Endodermal cell (in vitro differentiated cells): Measurements from ENCODE around the gene CLN3. TPM values are rescaled to one million over a fixed set of nuclear protein-coding genes. Genes with fewer than 3 reads are reported as not detected.

Experiments
- DNase-seq: peaks from one replicate; pipeline ENCODE4 v3.0.0-alpha.2; 2017
- H3K27ac ChIP-seq: 2 replicates; pipeline ENCODE4 v1.5.1; 2013; ENCODE audit warnings: mild to moderate bottlenecking, low read depth, low read length, moderate library complexity
- H3K27me3 ChIP-seq: 2 replicates; pipeline ENCODE4 v1.6.1; 2013; ENCODE audit warnings: mild to moderate bottlenecking, low read length, moderate library complexity; ENCODE audit not compliant: insufficient read depth, control insufficient read depth, poor library complexity, severe bottlenecking
- H3K36me3 ChIP-seq: 2 replicates; pipeline ENCODE4 v1.7.0; 2013; ENCODE audit warnings: mild to moderate bottlenecking, low read length, moderate library complexity; ENCODE audit not compliant: control insufficient read depth, insufficient read depth
- H3K4me1 ChIP-seq: one replicate; pipeline ENCODE4 v1.7.0; 2013; ENCODE audit warnings: low read length; ENCODE audit not compliant: control insufficient read depth, insufficient read depth
- H3K4me3 ChIP-seq: 2 replicates; pipeline ENCODE4 v1.5.1; 2013; ENCODE audit warnings: mild to moderate bottlenecking, low read length, moderate library complexity
- H3K9ac ChIP-seq: 2 replicates; pipeline ENCODE4 v1.6.1; 2013; ENCODE audit warnings: mild to moderate bottlenecking, low read length, moderate library complexity; ENCODE audit not compliant: poor library complexity, severe bottlenecking; ENCODE audit errors: extremely low read depth
- H3K9me3 ChIP-seq: 2 replicates; pipeline ENCODE4 v1.6.1; 2013; ENCODE audit warnings: mild to moderate bottlenecking, low read length, moderate library complexity; ENCODE audit not compliant: control insufficient read depth
- H3K27ac Mint-ChIP-seq: 2 replicates; pipeline ENCODE4 v1.8.0; 2020; ENCODE audit warnings: mixed read lengths
- H3K27me3 Mint-ChIP-seq: 2 replicates; pipeline ENCODE4 v1.8.0; 2021; ENCODE audit warnings: mild to moderate bottlenecking, mixed read lengths; ENCODE audit not compliant: insufficient read depth
- H3K36me3 Mint-ChIP-seq: 2 replicates; pipeline ENCODE4 v1.8.0; 2020; ENCODE audit warnings: low read depth, mixed read lengths
- H3K4me1 Mint-ChIP-seq: 2 replicates; pipeline ENCODE4 v1.8.0; 2020; ENCODE audit warnings: mixed read lengths
- H3K4me3 Mint-ChIP-seq: 2 replicates; pipeline ENCODE4 v1.8.0; 2020; ENCODE audit warnings: mild to moderate bottlenecking, moderate library complexity, mixed read lengths
- H3K9me3 Mint-ChIP-seq: 2 replicates; pipeline ENCODE4 v1.8.0; 2020; ENCODE audit warnings: mild to moderate bottlenecking, mixed read lengths
- CTCF ChIP-seq: fragments of 200-600 bp; sonication (generic); conservative IDR thresholded peaks from 2 replicates; pipeline ENCODE4 v1.5.0; 2021; ENCODE audit warnings: antibody characterized with exemption, mild to moderate bottlenecking
- WGBS, 2 experiments: methylation state at CpG; one replicate each; pipeline versions ENCODE4 v1.1.5 to v1.1.7; 2013; ENCODE audit warnings: missing lambda C conversion rate in 2 of 2, mixed read lengths in 1 of 2; ENCODE audit not compliant: insufficient coverage in 1 of 2, insufficient read length in 1 of 2; 5-methylcytosine and 5-hydroxymethylcytosine counted together
- total RNA-seq, 2 donors: library from RNA; stranded (reverse); fragmentation: NEBNext Ultra II Directional in 1 of 2; extraction: Animal tissue kit (Norgen Biotek cat#: 25700) in 1 of 2; gene quantifications; 2 replicates in 1 of 2; 3 replicates in 1 of 2; pipeline ENCODE4 v1.2.1, GENCODE V29; 2021

Gene CLN3
- total RNA-seq, 2 donors from 2014 or later, result 29.9 to 30.2 TPM

DNA sequence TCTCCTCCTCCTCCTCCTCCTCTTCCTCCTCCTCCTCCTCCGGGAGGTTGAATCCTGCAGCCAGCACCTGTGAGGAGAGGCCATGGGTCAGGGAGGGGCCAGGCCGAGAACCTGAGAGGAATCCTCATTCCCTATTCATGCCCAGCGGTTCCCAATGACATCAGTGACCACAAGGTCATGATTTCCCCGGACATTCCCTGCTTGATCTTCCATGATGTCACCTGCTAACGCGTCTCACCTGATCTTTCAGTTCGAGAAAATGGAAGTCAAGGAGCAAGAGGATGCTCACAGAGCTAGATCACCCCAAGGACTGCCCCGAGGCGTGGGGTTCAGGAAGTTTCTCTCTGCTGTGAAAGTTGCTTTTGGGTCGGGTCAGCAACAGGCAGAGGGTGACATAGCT is 8.0 kb upstream of the CLN3 start:
- Histone ChIP-seq H3K4me3 (no peak overlapping the region), H3K27me3 (no peaks in the 10 kb centered on the region), H3K9me3 (no peaks in the 10 kb centered on the region), H3K4me1 (no peaks in the 10 kb centered on the region), H3K27ac (no peak overlapping the region), H3K9ac (no peak overlapping the region), H3K36me3 (no peaks in the 10 kb centered on the region)
- H3K27ac Mint-ChIP-seq, result no peak overlapping the region
- no peaks in the 10 kb centered on the region for H3K9me3 Mint-ChIP-seq
- H3K27me3 Mint-ChIP-seq, result peaks cover 6% of the 10 kb centered on the region
- no peak for TF ChIP-seq CTCF
- 84 to 86% methylated on average over 7 to 10 of the region's 10 CpGs for WGBS, 2 experiments
- no peak overlapping the region for H3K4me3 Mint-ChIP-seq
- no peak for DNase-seq
- H3K36me3 Mint-ChIP-seq, result no peaks in the 10 kb centered on the region
- H3K4me1 Mint-ChIP-seq, result no peaks in the 10 kb centered on the region

- TF ChIP-seq CTCF, result no peak
- Mint-ChIP-seq H3K4me1 (no peaks in the 10 kb centered on the region), H3K27ac (no peak overlapping the region), H3K27me3 (peaks cover 7% of the 10 kb centered on the region), H3K36me3 (no peaks in the 10 kb centered on the region), H3K9me3 (no peaks in the 10 kb centered on the region), H3K4me3 (no peak overlapping the region)
- no peaks in the 10 kb centered on the region for H3K4me1 ChIP-seq
- H3K9me3 ChIP-seq, result no peaks in the 10 kb centered on the region
- no peak overlapping the region for H3K9ac ChIP-seq
- H3K4me3 ChIP-seq, result no peak overlapping the region
- WGBS, 2 experiments, result 89% methylated on average over 11 to 15 of the region's 15 CpGs
- no peaks in the 10 kb centered on the region for H3K27me3 ChIP-seq
- H3K27ac ChIP-seq, result no peak overlapping the region
- no peak for DNase-seq
- H3K36me3 ChIP-seq, result no peaks in the 10 kb centered on the region
Measured at GRCh38 chr16:28498666-28499381, 7.0 kb upstream of the CLN3 start.

- H3K27ac ChIP-seq, result no peak overlapping the region
- H3K9me3 ChIP-seq, result no peaks in the 10 kb centered on the region
- no peak for TF ChIP-seq CTCF
- H3K4me3 ChIP-seq, result no peak overlapping the region
- no peaks in the 10 kb centered on the region for H3K27me3 ChIP-seq
- no peaks in the 10 kb centered on the region for H3K4me1 Mint-ChIP-seq
- H3K9me3 Mint-ChIP-seq, result no peaks in the 10 kb centered on the region
- no peaks in the 10 kb centered on the region for H3K4me1 ChIP-seq
- 88 to 96% methylated on average over 14 to 33 of the region's 33 CpGs for WGBS, 2 experiments
- DNase-seq, result no peak
- H3K9ac ChIP-seq, result no peak overlapping the region
- H3K27me3 Mint-ChIP-seq, result peaks cover 7% of the 10 kb centered on the region
- H3K27ac Mint-ChIP-seq, result no peak overlapping the region
- no peaks in the 10 kb centered on the region for H3K36me3 ChIP-seq
- no peak overlapping the region for H3K4me3 Mint-ChIP-seq
- no peaks in the 10 kb centered on the region for H3K36me3 Mint-ChIP-seq
Measured at GRCh38 chr16:28497861-28498599, 6.2 kb upstream of the CLN3 start.
